T-cell (primary cell): ENCODE results near the gene HOXA1. TPM values are rescaled to one million over a fixed set of nuclear protein-coding genes. Genes with fewer than 3 reads are reported as not detected.

Experiments
- ATAC-seq, 4 experiments: fragments of 200-7000 bp in 3 of 4; fragments of 150-1000 bp in 1 of 4; cut with Tn5 transposase; replicated peaks in 1 of 4; 1 replicate in 3 of 4; 2 replicates in 1 of 4; pipeline ENCODE4 v1.10.0; 2021; ENCODE audit warnings: moderate library complexity in 3 of 4, mild to moderate bottlenecking in 2 of 4, moderate number of reproducible peaks in 1 of 4
- CTCF ChIA-PET, 2 donors: fragments of 300-600 bp; sonication (Branson Sonifier 250); formaldehyde crosslinking; loops; one replicate each; lab custom pipeline; 2022; ENCODE audit warnings: antibody characterized with exemption in 2 of 2; lab: Charles Lee
- POLR2A ChIA-PET, 2 donors: fragments of 300-600 bp; sonication (Branson Sonifier 250); formaldehyde crosslinking; loops; one replicate each; lab custom pipeline; 2022; ENCODE audit warnings: antibody characterized with exemption in 2 of 2; lab: Charles Lee
- DNase-seq, 35 experiments: peaks; one replicate each; pipeline versions ENCODE4 v3.0.0 to v3.0.0-alpha.2; 2013 to 2023
- H3K27ac ChIP-seq: one replicate; pipeline ENCODE4 v1.5.1; 2013; ENCODE audit warnings: low read length
- H3K27me3 ChIP-seq, 2 experiments: replicated peaks in 1 of 2; 1 replicate in 1 of 2; 2 replicates in 1 of 2; pipeline versions ENCODE4 v1.6.1 to v1.7.0; 2013; ENCODE audit warnings: low read length in 1 of 2, mixed read lengths in 1 of 2; ENCODE audit not compliant: control insufficient read depth in 2 of 2, insufficient read depth in 2 of 2; ENCODE audit errors: extremely low read depth in 1 of 2
- H3K36me3 ChIP-seq, 2 donors: 1 replicate in 1 of 2; 2 replicates in 1 of 2; pipeline versions ENCODE4 v1.6.1 to v1.7.0; 2013; ENCODE audit warnings: low read length in 1 of 2; ENCODE audit not compliant: control insufficient read depth in 2 of 2, insufficient read depth in 1 of 2; ENCODE audit errors: extremely low read depth in 1 of 2
- H3K4me1 ChIP-seq, 2 experiments: 1 replicate in 1 of 2; 2 replicates in 1 of 2; pipeline versions ENCODE4 v1.6.1 to v1.7.0; 2013; ENCODE audit warnings: low read length in 2 of 2, mixed read lengths in 1 of 2; ENCODE audit not compliant: insufficient read depth in 2 of 2, control insufficient read depth in 1 of 2; ENCODE audit errors: extremely low read depth in 1 of 2
- H3K4me3 ChIP-seq, 2 donors: 1 replicate in 1 of 2; 2 replicates in 1 of 2; pipeline versions ENCODE4 v1.5.1 to v1.7.0; 2013; ENCODE audit warnings: mild to moderate bottlenecking in 2 of 2, low read length in 1 of 2, moderate library complexity in 1 of 2; ENCODE audit not compliant: control insufficient read depth in 1 of 2; ENCODE audit errors: extremely low read depth in 1 of 2
- H3K9me3 ChIP-seq: 2 replicates; pipeline ENCODE4 v1.7.0; 2013
- H3K27ac Mint-ChIP-seq, 2 donors: one replicate each; pipeline ENCODE4 v1.8.0; 2020 to 2021; ENCODE audit warnings: mild to moderate bottlenecking in 2 of 2, mixed read lengths in 2 of 2
- H3K27me3 Mint-ChIP-seq, 2 donors: one replicate each; pipeline ENCODE4 v1.8.0; 2021 to 2022; ENCODE audit warnings: mixed read lengths in 2 of 2
- H3K36me3 Mint-ChIP-seq: one replicate; pipeline ENCODE4 v1.8.0; 2021; ENCODE audit warnings: mixed read lengths
- H3K4me1 Mint-ChIP-seq, 3 donors: one replicate each; pipeline ENCODE4 v1.8.0; 2020 to 2022; ENCODE audit warnings: mixed read lengths in 3 of 3, mild to moderate bottlenecking in 1 of 3
- H3K4me3 Mint-ChIP-seq, 3 donors: one replicate each; pipeline ENCODE4 v1.8.0; 2020 to 2022; ENCODE audit warnings: mild to moderate bottlenecking in 3 of 3, mixed read lengths in 3 of 3, moderate library complexity in 3 of 3
- H3K9me3 Mint-ChIP-seq, 3 donors: one replicate each; pipeline ENCODE4 v1.8.0; 2020 to 2022; ENCODE audit warnings: mixed read lengths in 3 of 3
- WGBS: methylation state at CpG from one replicate; pipeline ENCODE4 v1.1.5; 2013; ENCODE audit warnings: missing lambda C conversion rate; ENCODE audit not compliant: insufficient coverage; 5-methylcytosine and 5-hydroxymethylcytosine counted together
- total RNA-seq, 35 experiments: library from RNA in 6 of 35; stranded (reverse) in 6 of 35; fragments of 120-200 nt in 1 of 35; gene quantifications; one replicate each; pipeline versions ENCODE4 v1.2.1 to v1.2.4 and lab custom pipeline; 2013 to 2026

The HOXA1 gene
- total RNA-seq, 5 donors from 2014 or later (not counting 1 experiment from before 2014, with no cell fraction given): 0.28 to 0.66 (median 0.54) TPM

DNA sequence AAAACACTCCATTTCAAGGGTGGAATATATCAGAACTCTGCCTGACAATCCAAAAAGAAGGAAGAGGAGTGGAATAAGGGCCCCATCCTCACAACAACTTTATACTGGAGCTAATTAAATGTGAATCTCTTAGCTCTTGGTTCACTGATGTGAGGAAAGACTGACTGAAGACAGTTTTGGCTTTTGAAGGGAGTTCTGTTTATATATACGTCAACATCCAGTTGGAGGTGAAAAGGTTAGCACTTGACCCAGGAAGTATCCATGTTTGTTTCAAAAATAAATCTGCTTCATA is 3.0 kb downstream of the HOXA1 start:
- peaks cover 23 to 31% (median 25%) of the 10 kb centered on the region in 3 donors for H3K4me1 Mint-ChIP-seq
- Histone ChIP-seq H3K4me3 (no peak overlapping the region), H3K9me3 (no peaks in the 10 kb centered on the region), H3K4me1 (peaks cover 6 to 29% of the 10 kb centered on the region in 2 experiments), H3K36me3 (no peaks in the 10 kb centered on the region), H3K27ac (no peak overlapping the region), H3K27me3 (peaks cover 26 to 34% of the 10 kb centered on the region in 2 experiments)
- H3K36me3 Mint-ChIP-seq: peaks cover 2% of the 10 kb centered on the region
- H3K4me3 Mint-ChIP-seq: no peak overlapping the region
- no peak overlapping the region for H3K27ac Mint-ChIP-seq
- DNase-seq (no peak), ATAC-seq (no peak)
- POLR2A ChIA-PET: interaction anchor here in 1 of 2 donors (0.6 kb wide), 1 partner anchor 267 kb away, joined by 9 read pairs; no protein-coding TSS in a partner anchor
- peaks cover 77 to 82% of the 10 kb centered on the region in 2 donors for H3K27me3 Mint-ChIP-seq
- CTCF ChIA-PET: interaction anchor here in 1 of 2 donors (0.5 to 1.0 kb wide), 3 partner anchors 49 to 410 kb away, joined by 3 to 4 read pairs (median 3); no protein-coding TSS in a partner anchor
- H3K9me3 Mint-ChIP-seq: no peaks in the 10 kb centered on the region
- WGBS: no CpG with 5 or more reads among the region's 1 CpG

GRCh38 chr7:27091941-27092818 is 3.6 kb downstream of the HOXA1 start:
- ChIA-PET CTCF (interaction anchor here in 1 of 2 donors (1.0 kb wide), 1 partner anchor 69 kb away, joined by 4 read pairs; no protein-coding TSS in a partner anchor), POLR2A (interaction anchor here in 1 of 2 donors (0.6 kb wide), 1 partner anchor 267 kb away, joined by 9 read pairs; no protein-coding TSS in a partner anchor)
- DNase-seq: no peak
- Histone ChIP-seq H3K27me3 (peaks cover 21 to 37% of the 10 kb centered on the region in 2 experiments), H3K27ac (no peak overlapping the region), H3K4me3 (no peak overlapping the region), H3K9me3 (no peaks in the 10 kb centered on the region), H3K4me1 (peaks cover 3 to 27% of the 10 kb centered on the region in 2 experiments), H3K36me3 (no peaks in the 10 kb centered on the region)
- Mint-ChIP-seq H3K4me3 (no peak overlapping the region), H3K36me3 (peaks cover under 1% of the 10 kb centered on the region), H3K9me3 (no peaks in the 10 kb centered on the region), H3K4me1 (peaks cover 17 to 30% (median 24%) of the 10 kb centered on the region in 3 donors), H3K27me3 (peaks cover 80 to 82% of the 10 kb centered on the region in 2 donors), H3K27ac (no peak overlapping the region)
- no peak for ATAC-seq
- WGBS: 20% methylated on average over 5 of the region's 9 CpGs

DNA sequence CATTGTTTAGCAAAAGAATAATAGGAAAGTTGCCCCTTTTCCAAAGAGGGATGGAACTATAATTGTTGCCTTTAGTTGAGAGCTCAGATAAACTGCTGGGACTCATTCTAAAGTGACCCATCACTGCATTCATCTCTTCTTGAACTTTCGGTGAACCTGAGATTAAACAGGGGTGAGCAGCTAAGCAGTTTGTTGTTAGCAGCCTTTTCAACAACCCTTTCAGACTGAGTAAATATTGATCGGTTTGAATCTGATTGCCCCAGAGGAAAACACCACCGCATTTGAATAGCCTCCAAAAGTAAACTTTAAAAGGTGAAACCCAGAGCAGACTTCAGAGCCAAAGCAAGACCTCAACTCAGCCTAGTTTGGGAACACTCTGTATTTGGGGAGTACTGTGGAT is 4.7 kb downstream of the HOXA1 start:
- Mint-ChIP-seq H3K4me3 (no peak overlapping the region), H3K27ac (no peak overlapping the region), H3K36me3 (no peaks in the 10 kb centered on the region), H3K27me3 (peaks cover 80 to 84% of the 10 kb centered on the region in 2 donors), H3K9me3 (no peaks in the 10 kb centered on the region), H3K4me1 (peaks cover 14 to 26% (median 22%) of the 10 kb centered on the region in 3 donors)
- H3K27me3 ChIP-seq: peaks cover 21 to 34% of the 10 kb centered on the region in 2 experiments
- CTCF ChIA-PET: no interaction called here
- peaks cover 0 to 18% of the 10 kb centered on the region in 2 experiments for H3K4me1 ChIP-seq
- no peak for DNase-seq
- no peak for ATAC-seq
- H3K9me3 ChIP-seq: no peaks in the 10 kb centered on the region
- no peak overlapping the region for H3K4me3 ChIP-seq
- no peaks in the 10 kb centered on the region for H3K36me3 ChIP-seq
- H3K27ac ChIP-seq: no peak overlapping the region
- WGBS: no CpG with 5 or more reads among the region's 3 CpGs
- POLR2A ChIA-PET: interaction anchor here (0.6 kb wide), 2 partner anchors 21 to 224 kb away, joined by 3 read pairs; no protein-coding TSS in a partner anchor

DNA sequence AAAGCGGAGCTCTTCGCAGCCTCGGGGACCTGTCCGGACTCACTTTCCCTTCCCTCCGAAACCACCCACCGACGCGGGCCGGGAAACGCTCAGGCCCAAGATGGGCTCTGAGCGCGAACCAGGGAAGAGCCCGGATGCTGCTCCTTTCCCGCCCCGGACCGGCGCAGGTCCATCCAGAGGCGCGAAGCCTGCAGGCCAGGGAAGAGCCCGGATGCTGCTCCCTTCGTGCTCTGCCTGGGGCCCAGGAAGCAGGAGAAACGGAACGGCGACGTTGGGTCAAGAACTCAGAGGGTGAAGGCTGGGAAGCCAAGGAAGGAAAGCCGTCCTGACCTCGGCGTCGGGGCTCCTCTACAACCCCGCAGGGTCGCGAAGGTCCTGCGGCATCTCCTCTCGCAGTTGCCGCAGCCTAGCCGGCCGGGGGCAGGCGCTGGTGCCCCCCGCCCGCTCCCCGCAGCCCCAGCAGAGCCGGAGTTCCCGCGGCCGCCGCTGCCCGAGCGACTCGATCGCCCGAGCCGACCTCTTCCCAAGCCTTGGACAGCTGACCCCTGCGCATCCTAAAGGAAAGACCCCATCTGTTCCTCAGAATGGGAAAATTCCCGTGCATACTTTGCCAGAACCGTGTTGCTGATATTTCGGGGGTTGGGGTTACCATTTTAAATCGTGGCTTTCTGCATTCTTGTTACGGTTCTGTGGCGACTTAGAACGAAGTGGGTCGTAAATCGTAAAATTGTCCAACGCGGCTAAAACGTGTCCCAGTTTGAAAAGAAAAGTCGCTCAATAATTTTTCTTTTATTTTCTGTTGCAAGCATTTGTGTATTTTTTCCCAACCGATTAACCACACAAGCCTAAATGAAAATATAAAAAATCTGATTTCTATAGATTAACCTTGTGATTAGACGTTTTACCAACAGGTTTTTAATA is 7.5 kb downstream of the HOXA1 start:
- peak in 1 of 4 experiments; percentile 16 for ATAC-seq
- Mint-ChIP-seq H3K36me3 (no peaks in the 10 kb centered on the region), H3K27me3 (peaks cover 66 to 68% of the 10 kb centered on the region in 2 donors), H3K4me1 (peaks cover 10 to 14% (median 12%) of the 10 kb centered on the region in 3 donors), H3K9me3 (no peaks in the 10 kb centered on the region), H3K4me3 (peak overlapping the region in 1 of 3 donors; percentile 59), H3K27ac (no peak overlapping the region)
- no peaks in the 10 kb centered on the region for H3K9me3 ChIP-seq
- H3K27ac ChIP-seq: no peak overlapping the region
- no peak overlapping the region for H3K4me3 ChIP-seq
- H3K27me3 ChIP-seq: peaks cover 21 to 26% of the 10 kb centered on the region in 2 experiments
- peaks cover 0 to 10% of the 10 kb centered on the region in 2 experiments for H3K4me1 ChIP-seq
- ChIA-PET POLR2A (no interaction called here), CTCF (interaction anchor here in 1 of 2 donors (0.6 kb wide), 1 partner anchor 346 kb away, joined by 3 read pairs; no protein-coding TSS in a partner anchor)
- WGBS: 19% methylated on average over 62 of the region's 68 CpGs
- no peaks in the 10 kb centered on the region for H3K36me3 ChIP-seq
- DNase-seq: no peak

DNA sequence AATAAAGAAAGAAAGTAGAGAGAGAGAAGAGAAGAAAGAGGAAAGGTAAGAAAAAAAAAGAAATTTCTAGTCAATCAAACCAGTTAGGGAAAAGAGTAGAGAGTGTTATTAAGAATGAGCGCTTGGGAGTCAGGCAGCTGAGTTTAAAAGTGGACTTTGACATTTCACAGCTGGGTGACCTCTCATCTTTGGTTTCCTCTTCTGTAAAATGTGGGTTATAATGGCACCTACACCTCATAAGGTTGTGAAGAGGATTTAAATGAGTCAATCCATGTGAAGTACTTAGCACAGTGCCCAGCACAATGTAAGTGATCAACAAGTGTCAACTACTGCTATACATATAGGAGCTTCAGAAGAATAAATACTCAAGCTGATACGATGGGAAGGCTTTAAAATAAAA is 12.2 kb downstream of the HOXA1 start:
- ChIA-PET POLR2A (no interaction called here), CTCF (interaction anchor here in 1 of 2 donors (1.7 kb wide), 1 partner anchor 1235 kb away, joined by 4 read pairs; no protein-coding TSS in a partner anchor)
- peaks cover 21 to 28% of the 10 kb centered on the region in 2 donors for H3K27me3 Mint-ChIP-seq

More for the DNA sequence above, 12.2 kb downstream of the HOXA1 start:
- Mint-ChIP-seq H3K36me3 (no peaks in the 10 kb centered on the region), H3K4me3 (no peak overlapping the region), H3K27ac (no peak overlapping the region), H3K9me3 (no peaks in the 10 kb centered on the region), H3K4me1 (peaks cover 2 to 12% (median 10%) of the 10 kb centered on the region in 3 donors)
- Histone ChIP-seq H3K27me3 (peaks cover 3 to 24% of the 10 kb centered on the region in 2 experiments), H3K4me1 (peaks cover 0 to 10% of the 10 kb centered on the region in 2 experiments), H3K27ac (no peak overlapping the region), H3K36me3 (no peaks in the 10 kb centered on the region), H3K9me3 (no peaks in the 10 kb centered on the region), H3K4me3 (no peak overlapping the region)
- WGBS: no CpG with 5 or more reads among the region's 2 CpGs
- ATAC-seq (no peak), DNase-seq (no peak)
